Activated CD4-positive, alpha-beta memory T cell treated with anti-CD3 and anti-CD28 coated beads, Interleukin-2, amount 10 ng/mL, durations not matched to agents 7 days and 5 days (primary cell): Measurements from ENCODE around the gene CCDC69. TPM values are rescaled to one million over a fixed set of nuclear protein-coding genes. Genes with fewer than 3 reads are reported as not detected.
"Not testable (repeated sequence)": the region's sequence is repeated elsewhere in the genome, so short reads cannot be mapped to it uniquely, and the experiment has no call there.

Source experiments
- CTCF ChIA-PET: fragments of 350-600 bp; sonication (Branson Sonifier 250); formaldehyde crosslinking; loops from one replicate; lab custom pipeline; 2021; ENCODE audit warnings: antibody characterized with exemption, inconsistent platforms; lab: Charles Lee
- POLR2A ChIA-PET: fragments of 350-600 bp; sonication (Branson Sonifier 250); formaldehyde crosslinking; loops from one replicate; lab custom pipeline; 2021; ENCODE audit warnings: antibody characterized with exemption; lab: Charles Lee
- DNase-seq: peaks from one replicate; pipeline ENCODE4 v3.0.0-alpha.2; 2020
- H3K27ac Mint-ChIP-seq: one replicate; pipeline ENCODE4 v1.8.0; 2021; ENCODE audit warnings: mild to moderate bottlenecking, mixed read lengths
- H3K27me3 Mint-ChIP-seq: one replicate; pipeline ENCODE4 v1.8.0; 2021; ENCODE audit warnings: mixed read lengths
- H3K36me3 Mint-ChIP-seq: one replicate; pipeline ENCODE4 v1.8.0; 2021; ENCODE audit warnings: low read depth, mixed read lengths
- H3K4me1 Mint-ChIP-seq: one replicate; pipeline ENCODE4 v1.8.0; 2021; ENCODE audit warnings: mixed read lengths
- H3K4me3 Mint-ChIP-seq: one replicate; pipeline ENCODE4 v1.8.0; 2021; ENCODE audit warnings: mild to moderate bottlenecking, mixed read lengths
- H3K9me3 Mint-ChIP-seq: one replicate; pipeline ENCODE4 v1.8.0; 2021; ENCODE audit warnings: mixed read lengths
- total RNA-seq, 2 experiments: library from RNA; stranded (reverse); gene quantifications; one replicate each; pipeline ENCODE4 v1.2.3, GENCODE V29; 2021

The CCDC69 gene
- total RNA-seq, 2 experiments from 2014 or later: 62.6 to 64.2 TPM

GRCh38 chr5:151243127-151243526 is 19.2 kb upstream of the CCDC69 start:
- Mint-ChIP-seq H3K27me3 (no peaks in the 10 kb centered on the region), H3K36me3 (no peaks in the 10 kb centered on the region), H3K9me3 (no peaks in the 10 kb centered on the region), H3K27ac (peak overlapping the region; percentile 54), H3K4me3 (no peak overlapping the region), H3K4me1 (peaks cover 45% of the 10 kb centered on the region)
- DNase-seq: no peak
- ChIA-PET POLR2A (interaction anchor here (1.2 to 1.6 kb wide), 2 partner anchors 19 to 29 kb away, joined by 3 to 5 read pairs; partner anchors contain the start of gene CCDC69), CTCF (interaction anchor here (1.1 to 4.0 kb wide), 3 partner anchors 9 to 19 kb away, joined by 3 to 21 read pairs (median 10); partner anchors contain the start of genes CCDC69 and GM2A)

DNA sequence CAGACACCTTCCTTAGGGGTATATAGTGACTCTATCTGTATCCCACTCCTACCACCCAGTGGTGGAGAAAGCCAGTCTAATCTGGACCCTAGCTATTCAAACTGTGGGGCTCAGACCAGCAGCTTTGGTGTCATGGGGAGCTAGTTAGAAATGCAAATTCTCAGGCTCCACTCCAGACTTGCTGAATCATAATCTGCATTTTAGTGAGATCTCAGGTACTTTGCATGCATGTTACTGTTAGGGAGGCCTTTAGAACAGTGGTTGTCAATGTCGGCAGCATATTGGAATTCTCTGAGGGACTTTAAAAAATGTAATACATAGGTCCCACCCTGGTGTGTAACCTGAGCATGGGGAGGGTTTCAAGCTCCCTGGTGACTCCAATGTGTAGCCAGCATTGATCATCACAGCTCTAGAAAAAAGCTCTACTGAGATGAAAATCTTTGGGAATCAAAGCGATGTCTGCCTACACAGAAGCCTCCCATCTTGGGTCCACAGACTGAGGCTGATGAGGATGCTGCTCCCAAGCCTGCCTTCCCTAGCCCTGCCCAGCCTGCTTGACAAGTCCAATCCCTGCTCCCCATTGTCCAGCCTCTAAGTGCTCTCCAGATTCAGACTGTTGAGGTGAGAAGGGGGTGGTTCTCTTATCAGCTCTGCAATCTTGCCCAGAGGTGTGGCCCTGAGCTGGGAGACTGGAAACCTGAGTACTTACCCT is 17.2 kb upstream of the CCDC69 start:
- POLR2A ChIA-PET: interaction anchor here (0.7 to 2.1 kb wide), 4 partner anchors 10 to 27 kb away, joined by 3 to 9 read pairs (median 4); no protein-coding TSS in a partner anchor
- peaks cover 45% of the 10 kb centered on the region for H3K4me1 Mint-ChIP-seq
- no peak overlapping the region for H3K4me3 Mint-ChIP-seq
- DNase-seq: no peak
- CTCF ChIA-PET: interaction anchor here (0.6 to 6.1 kb wide), 13 partner anchors 9 to 522 kb away, joined by 3 to 51 read pairs (median 6); partner anchors contain the start of genes CCDC69 and GM2A
- no peak overlapping the region for H3K27ac Mint-ChIP-seq
- H3K9me3 Mint-ChIP-seq: no peaks in the 10 kb centered on the region
- no peaks in the 10 kb centered on the region for H3K36me3 Mint-ChIP-seq
- H3K27me3 Mint-ChIP-seq: no peaks in the 10 kb centered on the region

- not testable (repeated sequence) for H3K36me3 Mint-ChIP-seq, H3K27me3 Mint-ChIP-seq, H3K27ac Mint-ChIP-seq, H3K9me3 Mint-ChIP-seq, DNase-seq, H3K4me3 Mint-ChIP-seq
- POLR2A ChIA-PET: interaction anchor here (0.7 to 2.1 kb wide), 4 partner anchors 11 to 114 kb away, joined by 3 to 9 read pairs (median 4); no protein-coding TSS in a partner anchor
- CTCF ChIA-PET: interaction anchor here (0.8 to 6.1 kb wide), 8 partner anchors 9 to 114 kb away, joined by 3 to 51 read pairs (median 16); partner anchors contain the start of genes CCDC69 and GM2A
- H3K4me1 Mint-ChIP-seq: peaks cover 38% of the 10 kb centered on the region
Observed at GRCh38 chr5:151240268-151240835, 16.5 kb upstream of the CCDC69 start.

DNA sequence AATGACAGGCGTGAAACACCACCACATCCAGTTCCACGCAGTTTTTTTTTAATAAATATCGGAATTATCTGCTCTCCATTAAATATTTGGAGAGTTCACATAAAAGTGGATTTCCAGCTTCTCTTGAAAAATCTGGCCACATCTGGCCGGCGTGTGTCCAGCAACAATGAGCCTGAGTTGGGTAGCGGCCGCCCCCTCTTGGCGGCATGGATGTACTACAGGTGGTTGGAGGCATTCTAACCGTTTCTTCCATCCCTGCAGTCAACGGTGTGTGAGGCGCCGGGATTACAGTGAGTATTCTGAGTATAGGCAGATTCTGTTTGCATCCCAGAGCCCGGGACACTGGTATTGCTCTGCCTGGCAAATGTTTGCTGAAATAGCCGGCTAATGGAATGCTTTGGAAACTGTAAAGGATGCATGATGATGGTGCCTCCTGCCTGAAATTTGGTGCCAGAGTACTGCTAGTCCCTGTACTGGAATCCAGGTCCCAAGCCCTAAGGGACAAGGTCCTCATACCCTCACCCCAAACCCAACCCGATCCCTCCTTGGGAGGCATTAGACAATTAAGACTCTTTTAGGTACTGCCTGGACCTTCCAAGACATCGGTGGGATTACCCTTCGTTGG is 15.5 kb upstream of the CCDC69 start:
- no peaks in the 10 kb centered on the region for H3K36me3 Mint-ChIP-seq

DNA sequence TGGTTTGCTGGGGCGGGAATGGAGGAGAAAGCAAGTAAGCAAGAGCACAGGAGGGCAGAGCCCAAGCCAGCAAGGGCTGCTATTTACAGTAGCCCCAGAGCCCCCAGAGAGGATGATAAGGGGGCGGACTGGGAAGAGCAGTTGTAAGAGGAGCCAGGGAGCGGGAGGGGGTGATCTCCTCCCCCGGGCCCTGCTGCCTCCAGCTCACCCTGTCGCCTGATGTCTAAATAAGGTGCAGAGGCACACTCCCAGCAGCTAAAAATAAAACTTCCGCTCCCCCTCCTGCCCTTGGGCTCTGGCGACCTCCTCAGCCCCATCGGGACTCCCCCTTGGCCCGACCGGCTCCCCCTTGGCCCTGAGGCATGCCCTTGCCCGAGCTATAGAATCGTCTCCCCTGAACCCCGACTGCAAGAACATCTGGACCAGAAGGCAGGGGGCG is 14.4 kb upstream of the CCDC69 start:
- Mint-ChIP-seq H3K4me3 (no peak overlapping the region), H3K27ac (no peak overlapping the region), H3K4me1 (peaks cover 32% of the 10 kb centered on the region), H3K9me3 (no peaks in the 10 kb centered on the region), H3K27me3 (no peaks in the 10 kb centered on the region), H3K36me3 (no peaks in the 10 kb centered on the region)
- POLR2A ChIA-PET: interaction anchor here (1.0 to 1.3 kb wide), 4 partner anchors 25 to 122 kb away, joined by 3 to 5 read pairs (median 4); no protein-coding TSS in a partner anchor
- CTCF ChIA-PET: interaction anchor here (0.7 to 6.1 kb wide), 22 partner anchors 8 to 145 kb away, joined by 3 to 51 read pairs (median 7); partner anchors contain the start of genes CCDC69 and GM2A
- no peak for DNase-seq

More for the DNA sequence above, 15.5 kb upstream of the CCDC69 start:
- Mint-ChIP-seq H3K4me3 (no peak overlapping the region), H3K27ac (no peak overlapping the region), H3K9me3 (no peaks in the 10 kb centered on the region), H3K4me1 (peaks cover 40% of the 10 kb centered on the region), H3K27me3 (no peaks in the 10 kb centered on the region)
- CTCF ChIA-PET: interaction anchor here (0.7 to 6.1 kb wide), 23 partner anchors 9 to 1275 kb away, joined by 3 to 51 read pairs (median 6); partner anchors contain the start of genes ANXA6, CCDC69 and GM2A
- POLR2A ChIA-PET: interaction anchor here (1.0 to 1.3 kb wide), 4 partner anchors 26 to 123 kb away, joined by 3 to 5 read pairs (median 4); no protein-coding TSS in a partner anchor
- peak; percentile 52 for DNase-seq

GRCh38 chr5:151237685-151238084 is 13.8 kb upstream of the CCDC69 start:
- H3K27ac Mint-ChIP-seq: no peak overlapping the region
- no peak for DNase-seq
- H3K4me3 Mint-ChIP-seq: no peak overlapping the region
- H3K36me3 Mint-ChIP-seq: no peaks in the 10 kb centered on the region
- no peaks in the 10 kb centered on the region for H3K9me3 Mint-ChIP-seq
- H3K27me3 Mint-ChIP-seq: no peaks in the 10 kb centered on the region
- CTCF ChIA-PET: interaction anchor here (0.7 to 6.1 kb wide), 12 partner anchors 10 to 122 kb away, joined by 3 to 51 read pairs (median 10); partner anchors contain the start of genes CCDC69 and GM2A
- POLR2A ChIA-PET: no interaction called here
- H3K4me1 Mint-ChIP-seq: peaks cover 27% of the 10 kb centered on the region

- Mint-ChIP-seq H3K27me3 (no peaks in the 10 kb centered on the region), H3K27ac (no peak overlapping the region), H3K4me3 (no peak overlapping the region), H3K9me3 (no peaks in the 10 kb centered on the region), H3K4me1 (peaks cover 22% of the 10 kb centered on the region), H3K36me3 (peaks cover 3% of the 10 kb centered on the region)
- CTCF ChIA-PET: interaction anchor here (0.6 to 6.1 kb wide), 6 partner anchors 14 to 114 kb away, joined by 3 to 51 read pairs (median 12); partner anchors contain the start of genes CCDC69 and GM2A
- no peak for DNase-seq
- POLR2A ChIA-PET: no interaction called here
Observed at GRCh38 chr5:151236888-151237287, 13.0 kb upstream of the CCDC69 start.

DNA sequence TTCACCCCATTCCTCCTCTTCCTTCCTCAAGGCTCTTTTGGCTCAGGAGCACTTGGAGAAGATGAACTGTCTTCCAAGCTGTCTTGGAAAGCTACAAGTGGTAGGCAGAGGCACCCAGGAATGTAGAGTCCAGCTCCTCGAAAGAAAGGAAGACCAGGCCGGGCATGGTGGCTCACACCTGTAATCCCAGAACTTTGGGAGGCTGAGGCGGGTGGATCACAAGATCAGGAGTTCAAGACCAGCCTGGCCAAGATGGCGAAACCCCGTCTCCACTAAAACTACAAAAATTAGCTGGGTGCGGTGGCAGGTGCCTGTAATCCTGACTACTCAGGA is 11.3 kb upstream of the CCDC69 start:
- peaks cover 11% of the 10 kb centered on the region for H3K4me1 Mint-ChIP-seq
- H3K9me3 Mint-ChIP-seq, H3K4me3 Mint-ChIP-seq, H3K36me3 Mint-ChIP-seq, DNase-seq, H3K27ac Mint-ChIP-seq, H3K27me3 Mint-ChIP-seq: not testable (repeated sequence)
- CTCF ChIA-PET: interaction anchor here (0.9 to 3.5 kb wide), 5 partner anchors 12 to 79 kb away, joined by 3 to 26 read pairs (median 3); partner anchors contain the start of gene CCDC69
- POLR2A ChIA-PET: interaction anchor here (1.3 to 1.8 kb wide), 3 partner anchors 11 to 21 kb away, joined by 4 to 12 read pairs (median 7); partner anchors contain the start of gene CCDC69

DNA sequence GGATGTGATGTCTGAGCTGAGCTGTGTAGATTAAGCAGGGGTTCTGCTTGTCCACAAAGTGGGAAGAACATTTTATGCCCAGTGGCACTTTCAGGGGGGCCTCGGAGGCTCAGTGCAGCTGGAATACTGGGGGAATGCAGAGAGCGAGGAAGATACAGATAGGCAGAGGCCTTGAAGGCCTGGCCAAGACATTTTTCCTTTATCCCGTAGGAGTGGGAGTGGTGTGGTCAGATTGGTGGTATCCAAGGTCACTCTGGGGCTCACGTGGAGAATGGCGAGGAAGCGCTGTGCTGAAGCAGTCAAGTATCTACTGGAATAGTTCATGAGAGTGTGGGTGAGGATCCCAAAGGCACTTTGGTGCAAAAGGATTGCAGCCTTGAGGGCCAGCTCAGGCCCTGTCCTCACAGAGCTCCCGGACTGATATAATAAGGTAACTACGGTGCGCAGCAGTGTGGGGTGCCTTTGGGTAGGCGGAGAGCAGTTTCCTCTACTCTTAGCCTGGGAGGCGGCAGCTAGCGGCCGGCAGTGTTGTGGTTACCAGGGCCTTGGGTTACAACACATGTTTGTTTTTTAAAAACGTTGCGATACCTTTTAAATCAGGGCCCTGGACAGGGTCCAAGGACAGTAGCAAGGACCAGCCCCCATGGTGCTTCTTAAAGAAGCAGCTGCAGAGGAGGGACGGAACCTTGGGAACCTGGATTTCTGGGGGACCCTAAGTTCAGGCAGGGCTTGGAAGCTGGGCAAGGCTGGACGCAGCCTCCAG is 10.8 kb upstream of the CCDC69 start:
- peaks cover 11% of the 10 kb centered on the region for H3K4me1 Mint-ChIP-seq
- H3K36me3 Mint-ChIP-seq: peaks cover 3% of the 10 kb centered on the region
- H3K27me3 Mint-ChIP-seq: no peaks in the 10 kb centered on the region
- CTCF ChIA-PET: interaction anchor here (0.9 to 3.5 kb wide), 5 partner anchors 11 to 79 kb away, joined by 3 to 26 read pairs (median 3); partner anchors contain the start of gene CCDC69
- POLR2A ChIA-PET: interaction anchor here (1.3 to 1.8 kb wide), 3 partner anchors 11 to 21 kb away, joined by 4 to 12 read pairs (median 7); partner anchors contain the start of gene CCDC69
- DNase-seq: peak; percentile 31
- H3K4me3 Mint-ChIP-seq: no peak overlapping the region
- H3K9me3 Mint-ChIP-seq: no peaks in the 10 kb centered on the region
- H3K27ac Mint-ChIP-seq: no peak overlapping the region

DNA sequence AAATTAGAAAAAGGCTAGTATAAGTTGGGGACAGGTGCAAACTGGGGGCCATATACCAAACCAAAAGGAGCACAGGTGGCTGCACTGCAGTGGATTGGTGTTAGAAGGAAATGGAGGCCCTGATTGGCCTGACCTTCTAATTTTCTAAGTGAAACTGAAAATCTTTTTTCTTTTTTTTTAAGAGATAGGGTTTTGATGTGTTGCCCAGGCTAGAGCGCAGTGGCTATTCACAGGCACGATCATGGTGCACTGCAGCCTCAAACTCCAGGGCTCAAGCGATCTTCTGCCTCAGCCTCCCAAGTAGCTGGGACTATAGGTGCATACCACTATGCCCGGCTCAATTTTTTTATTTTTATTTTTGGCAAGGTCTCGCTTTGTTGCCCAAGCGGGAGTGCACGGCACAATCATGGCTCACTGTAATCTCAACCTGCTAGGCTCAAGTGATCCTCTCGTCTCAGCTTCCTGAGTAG is 9.8 kb upstream of the CCDC69 start:
- no peak overlapping the region for H3K27ac Mint-ChIP-seq

GRCh38 chr5:151231359-151231758 is 7.5 kb upstream of the CCDC69 start:
- Mint-ChIP-seq H3K4me3 (no peak overlapping the region), H3K27me3 (no peaks in the 10 kb centered on the region), H3K36me3 (peaks cover 3% of the 10 kb centered on the region), H3K9me3 (no peaks in the 10 kb centered on the region), H3K4me1 (peaks cover 8% of the 10 kb centered on the region), H3K27ac (no peak overlapping the region)
- ChIA-PET CTCF (interaction anchor here (0.8 to 1.9 kb wide), 5 partner anchors 8 to 116 kb away, joined by 3 to 12 read pairs (median 3); no protein-coding TSS in a partner anchor), POLR2A (no interaction called here)
- no peak for DNase-seq

More for the DNA sequence above, 9.8 kb upstream of the CCDC69 start:
- ChIA-PET CTCF (interaction anchor here (3.5 kb wide), 1 partner anchor 10 kb away, joined by 26 read pairs; the partner anchor contains the start of gene CCDC69), POLR2A (interaction anchor here (1.8 kb wide), 1 partner anchor 10 kb away, joined by 12 read pairs; the partner anchor contains the start of gene CCDC69)
- DNase-seq: no peak
- Mint-ChIP-seq H3K36me3 (peaks cover 3% of the 10 kb centered on the region), H3K9me3 (no peaks in the 10 kb centered on the region), H3K4me3 (no peak overlapping the region), H3K4me1 (peaks cover 8% of the 10 kb centered on the region), H3K27me3 (no peaks in the 10 kb centered on the region)
